Activated naive CD4-positive, alpha-beta T cell treated with Interleukin-2 at 50 U/mL for 16 hours (primary cell): ENCODE measurements around the gene MSH3.
A peak's percentile ranks its signal among the peaks of the same experiment; 100 is the strongest.
"Not testable (repeated sequence)": the region's sequence is repeated elsewhere in the genome, so short reads cannot be mapped to it uniquely, and the experiment has no call there.

ENCODE experiments used
- DNase-seq: peaks from one replicate; pipeline ENCODE4 v3.0.0-alpha.2; 2020

MSH3 gene

DNA sequence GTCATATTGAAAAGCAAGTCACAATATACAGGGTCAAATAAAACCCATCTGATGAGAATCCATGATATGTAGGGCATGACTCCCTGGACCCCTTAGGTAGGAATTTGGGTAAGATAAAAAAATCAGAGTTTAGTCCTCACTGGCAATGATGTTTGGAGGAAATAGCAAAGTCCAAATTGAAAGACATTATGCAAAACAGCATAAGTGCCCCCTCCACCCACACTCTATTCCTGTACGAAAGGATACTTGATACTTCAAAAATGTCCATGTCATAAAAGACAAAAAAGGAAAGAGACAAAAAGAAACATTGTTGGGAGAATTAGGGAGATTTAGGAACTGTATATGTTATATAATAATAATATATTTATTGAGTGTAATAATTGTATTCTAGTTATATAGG lies 209.7 kb downstream of the MSH3 start:
- no peak for DNase-seq

GRCh38 chr5:80864706-80865435 lies 210.4 kb downstream of the MSH3 start:
- peak; percentile 6 for DNase-seq

DNA sequence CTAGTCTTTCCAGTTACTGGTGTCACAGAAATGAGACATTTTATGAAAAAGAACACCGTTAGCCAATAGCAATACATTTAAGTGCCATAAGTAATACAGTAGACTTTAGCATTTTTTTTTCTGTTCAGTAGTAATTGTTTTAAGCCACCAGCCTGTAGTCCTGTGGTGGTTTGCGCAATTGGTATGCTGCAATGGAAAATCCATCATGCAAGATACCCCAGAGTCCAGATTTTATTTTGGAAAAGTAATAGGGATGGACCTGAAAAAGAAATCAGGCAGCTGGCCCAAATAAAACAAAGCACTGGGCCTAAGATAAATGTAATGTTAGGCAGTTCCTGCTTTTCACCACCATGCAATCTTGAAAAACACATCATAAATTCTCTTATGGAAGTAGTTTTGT lies 211.1 kb downstream of the MSH3 start:
- no peak for DNase-seq

DNA sequence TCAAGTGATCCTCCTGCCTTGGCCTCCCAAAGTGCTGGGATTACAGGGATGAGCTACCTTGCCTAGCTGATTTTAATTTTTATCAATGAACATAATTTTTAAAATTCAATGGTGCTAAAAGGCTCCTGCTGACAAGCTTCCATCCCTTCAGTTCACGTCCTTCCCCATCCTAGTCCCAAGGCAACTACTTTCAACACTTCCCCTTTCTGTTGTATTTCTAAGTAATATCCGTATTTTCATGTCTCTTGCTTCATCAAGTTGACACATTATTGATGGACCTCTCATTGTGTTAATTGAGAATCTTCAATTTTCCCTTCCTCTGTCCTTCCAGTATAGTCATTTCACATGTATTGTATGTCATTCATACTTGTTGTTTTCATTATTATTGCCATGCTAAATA lies 211.9 kb downstream of the MSH3 start:
- DNase-seq = no peak

DNA sequence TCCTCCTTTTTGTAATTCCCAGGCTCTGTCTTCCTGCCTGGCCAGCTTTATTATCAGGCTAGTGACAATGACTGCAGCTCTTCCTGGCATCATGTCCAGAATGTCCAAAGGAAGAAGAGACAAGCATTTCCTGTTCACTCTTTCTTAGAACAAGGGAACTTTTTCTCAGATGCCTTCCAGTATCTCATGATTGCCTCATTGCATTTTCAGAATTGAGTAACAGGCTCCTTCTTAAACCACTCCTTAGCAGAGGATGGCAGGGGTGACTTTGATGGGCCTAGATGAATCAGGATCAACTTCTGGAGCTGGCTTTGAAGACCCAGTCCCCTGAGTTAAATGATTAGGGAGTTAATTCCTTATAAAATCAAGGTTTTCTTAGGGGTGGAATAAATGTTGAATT lies 212.8 kb downstream of the MSH3 start:
- no peak for DNase-seq

GRCh38 chr5:80870442-80870841 lies 216.0 kb downstream of the MSH3 start:
- no peak for DNase-seq

- DNase-seq = peak; percentile 36
These were observed 217.1 kb downstream of the MSH3 start for GRCh38 chr5:80871541-80871961.

- no peak for DNase-seq
These were observed 219.7 kb downstream of the MSH3 start for GRCh38 chr5:80874162-80874561.

DNA sequence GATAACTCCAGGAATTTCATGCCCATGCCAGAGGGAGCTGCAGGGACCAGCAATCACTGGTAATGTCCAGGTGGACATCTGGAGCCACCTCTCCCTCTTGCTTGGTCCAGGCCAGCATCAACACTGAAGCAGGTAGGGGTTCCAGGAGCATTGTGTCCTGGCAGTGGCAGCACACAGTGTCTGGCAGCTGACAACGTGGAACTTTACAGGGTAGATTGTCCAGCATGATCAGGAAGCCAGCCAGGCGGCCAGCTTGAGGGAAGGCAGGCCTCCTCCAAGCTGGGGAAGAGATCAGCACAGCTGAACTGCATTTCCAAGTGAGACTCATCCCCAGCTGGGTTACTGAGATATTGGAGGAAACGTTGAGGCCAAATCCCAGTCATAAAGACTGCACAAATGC lies 223.1 kb downstream of the MSH3 start:
- DNase-seq = no peak

DNA sequence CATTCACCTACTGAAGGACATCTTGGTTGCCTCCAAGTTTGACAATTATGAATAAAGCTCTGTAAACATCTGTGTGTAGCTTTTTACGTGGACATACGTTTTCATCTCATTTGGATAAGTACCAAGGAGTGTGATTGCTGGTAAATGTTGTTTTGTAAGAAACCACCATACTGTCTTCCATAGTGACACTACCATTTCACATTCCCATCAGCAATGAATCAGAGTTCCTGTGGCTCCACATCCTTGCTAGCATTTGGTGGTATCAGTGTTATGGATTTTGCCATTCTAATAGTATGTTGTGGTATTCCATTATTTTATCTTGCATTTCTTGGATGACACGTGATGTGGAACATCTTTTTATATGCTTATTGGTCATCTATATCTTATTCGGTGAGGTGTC lies 227.3 kb downstream of the MSH3 start:
- DNase-seq = no peak

GRCh38 chr5:80883390-80883789 lies 228.9 kb downstream of the MSH3 start:
- DNase-seq = not testable (repeated sequence)

- DNase-seq = no peak
These were observed 229.8 kb downstream of the MSH3 start for GRCh38 chr5:80884086-80884813.

- DNase-seq = no peak
These were observed 230.5 kb downstream of the MSH3 start for GRCh38 chr5:80884929-80885328.

DNA sequence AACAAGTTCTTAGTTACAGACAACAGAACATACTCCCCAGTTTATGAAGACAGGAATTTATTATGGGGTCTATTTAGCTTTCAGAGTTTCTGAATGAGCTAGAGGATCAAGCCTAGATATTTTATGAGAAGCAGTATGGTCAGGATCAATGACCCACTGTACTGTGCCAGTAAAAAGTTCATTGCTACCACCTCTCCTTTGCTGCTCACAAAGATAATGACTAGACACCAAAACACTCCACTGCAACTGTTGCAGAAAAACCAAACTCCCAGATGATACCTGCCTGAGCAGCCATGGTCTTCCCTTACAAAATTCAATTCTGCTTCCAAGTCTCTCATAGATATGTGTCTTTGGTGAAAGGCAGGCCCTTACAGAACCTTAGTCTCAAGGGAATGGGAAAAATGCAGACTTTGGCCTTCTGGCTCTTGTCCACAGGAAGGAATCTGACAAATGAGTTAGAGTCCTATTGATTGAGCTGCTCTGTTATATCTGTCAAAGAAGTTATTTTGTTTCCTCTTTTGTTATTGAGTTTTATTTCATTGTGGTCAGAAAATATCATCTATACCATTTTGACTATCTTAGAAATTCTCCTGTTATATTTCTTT lies 231.0 kb downstream of the MSH3 start:
- DNase-seq = no peak

GRCh38 chr5:80894083-80894482 lies 239.6 kb downstream of the MSH3 start:
- DNase-seq = no peak

DNA sequence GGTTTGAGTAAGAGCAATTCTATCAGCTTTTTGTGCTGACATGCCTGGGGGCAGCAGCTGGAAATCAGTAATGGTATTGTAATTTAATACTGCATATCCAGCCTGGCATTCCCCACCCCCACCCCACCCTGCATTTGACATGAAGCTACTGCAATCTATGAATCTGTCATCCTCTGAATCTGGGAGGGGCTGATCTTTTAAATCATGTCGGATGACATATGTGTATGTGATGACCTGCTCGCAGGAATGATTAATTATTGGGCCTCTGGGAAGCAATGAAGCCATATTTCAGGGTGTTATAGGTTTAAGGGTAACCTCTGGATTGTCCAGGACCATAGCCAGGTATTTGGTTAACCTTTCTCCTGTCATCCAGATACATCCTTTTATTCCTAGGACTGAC lies 241.1 kb downstream of the MSH3 start:
- no peak for DNase-seq

GRCh38 chr5:80902624-80903023 lies 248.2 kb downstream of the MSH3 start:
- not testable (repeated sequence) for DNase-seq

DNA sequence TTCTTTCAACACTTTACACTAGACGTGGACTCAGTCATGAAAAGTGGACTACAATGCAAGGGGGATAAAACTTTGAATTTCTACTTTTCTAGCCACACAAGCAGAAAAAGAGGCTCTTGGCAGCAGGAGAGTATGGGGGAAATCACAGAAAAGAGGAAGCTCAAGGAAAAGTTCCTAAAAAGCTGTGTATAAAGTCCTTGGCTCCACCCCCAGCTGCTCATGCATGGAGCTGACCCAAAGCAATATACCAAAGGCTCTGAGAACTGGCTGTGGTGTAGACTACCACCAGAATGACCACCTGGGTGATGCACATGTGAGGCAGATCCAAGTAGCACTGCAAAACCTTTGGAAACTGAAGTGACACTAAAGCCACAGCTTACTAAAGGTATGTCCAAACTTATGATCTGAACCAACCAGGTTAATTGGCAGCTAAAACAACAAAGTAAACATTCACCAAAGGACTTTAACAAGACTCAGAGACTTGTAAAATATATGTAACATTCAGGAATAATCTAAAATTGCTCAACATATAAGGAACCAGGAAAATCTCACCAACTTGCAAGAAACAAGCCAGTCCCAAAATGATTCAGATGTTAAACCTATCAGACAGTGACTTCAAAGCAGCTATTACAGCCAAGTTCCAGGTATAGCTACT lies 250.2 kb downstream of the MSH3 start:
- DNase-seq = no peak

DNA sequence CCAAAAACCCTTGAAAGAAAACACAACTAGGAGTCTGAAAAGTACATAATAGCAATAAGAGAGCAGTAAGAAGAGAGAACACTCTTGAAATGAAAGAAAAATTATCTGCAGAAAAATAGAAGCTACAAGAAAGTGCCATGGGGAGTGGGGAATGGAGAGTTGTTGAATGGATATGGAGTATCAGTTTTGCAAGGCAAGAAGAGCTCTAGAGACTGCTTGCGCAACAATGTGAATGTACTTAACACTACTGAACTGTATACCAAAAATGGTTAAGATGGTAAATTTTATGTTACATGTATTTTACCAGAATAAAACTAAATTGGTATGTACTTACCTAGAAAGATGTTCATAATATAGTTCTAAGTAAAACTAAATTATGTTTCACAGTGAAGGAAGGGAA lies 251.0 kb downstream of the MSH3 start:
- DNase-seq = no peak

DNA sequence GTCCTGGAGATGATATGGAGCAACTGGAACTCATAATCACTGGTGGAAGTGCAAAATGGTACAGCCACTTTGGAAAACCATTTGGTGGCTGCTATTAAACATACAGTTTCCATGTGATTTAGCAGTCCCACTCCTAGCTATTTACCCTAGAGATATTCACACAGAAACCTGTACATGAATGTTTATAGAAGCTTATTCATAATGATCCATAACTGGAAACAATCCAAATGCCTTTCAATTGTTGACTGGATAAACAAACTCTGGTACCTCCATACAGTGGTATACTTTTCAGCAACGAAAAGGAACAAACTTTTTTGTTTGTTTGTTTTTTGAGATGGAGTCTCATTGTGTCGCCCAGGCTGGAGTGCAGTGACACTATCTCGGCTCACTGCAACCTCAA lies 258.0 kb downstream of the MSH3 start:
- DNase-seq = no peak

GRCh38 chr5:80915716-80916115 lies 261.3 kb downstream of the MSH3 start:
- no peak for DNase-seq

DNA sequence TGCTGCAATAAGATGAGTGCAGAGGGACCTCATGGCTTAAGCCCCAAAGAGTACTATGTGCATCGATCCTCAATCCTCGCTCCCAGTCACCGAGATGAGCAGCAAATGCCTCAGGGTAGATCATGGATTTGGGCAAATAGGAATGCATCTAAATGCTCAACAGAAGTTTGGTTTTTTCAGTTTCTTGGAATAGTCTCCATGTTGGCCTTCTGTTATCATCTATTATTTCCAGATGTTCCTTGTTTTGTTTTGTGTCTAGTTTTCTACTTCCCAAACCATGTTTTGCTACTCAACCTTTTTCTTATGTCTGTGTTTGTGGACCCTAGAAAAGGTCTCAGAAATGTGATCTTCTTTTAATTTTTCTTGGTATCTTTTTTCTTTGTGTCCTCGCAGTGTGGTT lies 262.2 kb downstream of the MSH3 start:
- DNase-seq = no peak

DNA sequence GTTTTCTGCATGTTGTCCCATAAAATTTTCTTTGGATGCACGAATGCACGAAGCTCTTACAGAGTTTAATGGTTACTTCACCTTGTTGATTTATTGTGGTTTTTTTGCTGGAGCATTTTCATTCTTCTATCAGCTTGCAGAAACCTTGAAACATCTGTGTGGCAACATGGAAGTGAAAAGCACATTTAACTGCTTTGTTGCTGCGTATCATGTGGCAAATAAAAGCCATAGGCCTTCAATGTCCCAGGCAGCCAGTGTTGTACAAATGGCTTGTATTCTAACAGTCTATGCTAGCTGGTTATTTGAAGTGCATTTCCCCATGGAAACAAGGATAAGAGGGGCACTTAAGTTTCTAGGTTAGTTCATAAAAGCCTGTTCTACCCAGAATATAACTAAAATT lies 263.2 kb downstream of the MSH3 start:
- no peak for DNase-seq
